ENCODE measurements around the gene RAD51B.

DNA sequence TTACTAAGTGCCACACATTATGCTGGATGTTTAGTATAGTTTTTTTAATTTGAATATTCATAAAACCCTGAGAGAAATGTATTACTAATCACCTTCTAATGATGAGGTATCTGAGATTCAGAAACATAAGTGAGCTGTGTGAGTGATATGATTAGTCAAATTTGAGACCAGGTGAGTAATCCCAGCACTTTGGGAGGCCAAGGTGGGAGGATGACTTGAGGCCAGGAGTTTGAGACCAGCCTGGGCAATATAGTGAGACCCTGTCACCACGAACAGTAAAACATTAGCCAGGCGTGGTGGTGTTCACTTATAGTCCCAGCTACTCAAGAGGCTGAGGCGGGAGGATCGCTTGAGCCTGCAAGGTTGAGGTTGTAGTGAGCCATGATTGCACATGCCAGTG is 438.4 kb downstream of the RAD51B start:
- TF ChIP-seq EP300 (IDR thresholded peaks at IDR 0.05), result no peak
- no peak for TF ChIP-seq POLR2A (IDR thresholded peaks at IDR 0.05)
- TF ChIP-seq, protein P1, sequence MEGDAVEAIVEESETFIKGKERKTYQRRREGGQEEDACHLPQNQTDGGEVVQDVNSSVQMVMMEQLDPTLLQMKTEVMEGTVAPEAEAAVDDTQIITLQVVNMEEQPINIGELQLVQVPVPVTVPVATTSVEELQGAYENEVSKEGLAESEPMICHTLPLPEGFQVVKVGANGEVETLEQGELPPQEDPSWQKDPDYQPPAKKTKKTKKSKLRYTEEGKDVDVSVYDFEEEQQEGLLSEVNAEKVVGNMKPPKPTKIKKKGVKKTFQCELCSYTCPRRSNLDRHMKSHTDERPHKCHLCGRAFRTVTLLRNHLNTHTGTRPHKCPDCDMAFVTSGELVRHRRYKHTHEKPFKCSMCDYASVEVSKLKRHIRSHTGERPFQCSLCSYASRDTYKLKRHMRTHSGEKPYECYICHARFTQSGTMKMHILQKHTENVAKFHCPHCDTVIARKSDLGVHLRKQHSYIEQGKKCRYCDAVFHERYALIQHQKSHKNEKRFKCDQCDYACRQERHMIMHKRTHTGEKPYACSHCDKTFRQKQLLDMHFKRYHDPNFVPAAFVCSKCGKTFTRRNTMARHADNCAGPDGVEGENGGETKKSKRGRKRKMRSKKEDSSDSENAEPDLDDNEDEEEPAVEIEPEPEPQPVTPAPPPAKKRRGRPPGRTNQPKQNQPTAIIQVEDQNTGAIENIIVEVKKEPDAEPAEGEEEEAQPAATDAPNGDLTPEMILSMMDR (IDR thresholded peaks at IDR 0.05), result no peak
- TF ChIP-seq POLR2AphosphoS5 (IDR thresholded peaks at IDR 0.05), result no peak
